ENCODE results near the gene RAB11FIP4. TPM values are rescaled to one million over a fixed set of nuclear protein-coding genes. Genes with fewer than 3 reads are reported as not detected.

Gene RAB11FIP4
- total and polyA plus RNA-seq, 12 donors: 0.48 to 3.8 (median 2.3) TPM

GRCh38 chr17:31581491-31581890 is 190.0 kb downstream of the RAB11FIP4 start:
- intact Hi-C loops (cut with DNase I): no loop called here
- Histone ChIP-seq H3K36me3 (replicated peaks in 1 of 2) (no peaks in the 10 kb centered on the region), H3K4me1 (replicated peaks in 1 of 2) (peaks cover 6 to 56% of the 10 kb centered on the region in 2 donors), H3K27me3 (no peaks in the 10 kb centered on the region), H3K27ac (peak overlapping the region; percentile 47 to 93 (median 57)), H3K9me3 (replicated peaks in 1 of 3) (no peaks in the 10 kb centered on the region), H3K4me3 (no peak overlapping the region)
- WGBS, 4 donors: 48 to 79% (median 75%) methylated on average over 4 of the region's 4 CpGs
- TF ChIP-seq POLR2A (IDR thresholded peaks at IDR 0.05): no peak
- no peak for TF ChIP-seq CTCF (IDR thresholded peaks at IDR 0.05)
- DNase-seq: peak in 4 of 7 donors; percentile 29 to 58 (median 40)

DNA sequence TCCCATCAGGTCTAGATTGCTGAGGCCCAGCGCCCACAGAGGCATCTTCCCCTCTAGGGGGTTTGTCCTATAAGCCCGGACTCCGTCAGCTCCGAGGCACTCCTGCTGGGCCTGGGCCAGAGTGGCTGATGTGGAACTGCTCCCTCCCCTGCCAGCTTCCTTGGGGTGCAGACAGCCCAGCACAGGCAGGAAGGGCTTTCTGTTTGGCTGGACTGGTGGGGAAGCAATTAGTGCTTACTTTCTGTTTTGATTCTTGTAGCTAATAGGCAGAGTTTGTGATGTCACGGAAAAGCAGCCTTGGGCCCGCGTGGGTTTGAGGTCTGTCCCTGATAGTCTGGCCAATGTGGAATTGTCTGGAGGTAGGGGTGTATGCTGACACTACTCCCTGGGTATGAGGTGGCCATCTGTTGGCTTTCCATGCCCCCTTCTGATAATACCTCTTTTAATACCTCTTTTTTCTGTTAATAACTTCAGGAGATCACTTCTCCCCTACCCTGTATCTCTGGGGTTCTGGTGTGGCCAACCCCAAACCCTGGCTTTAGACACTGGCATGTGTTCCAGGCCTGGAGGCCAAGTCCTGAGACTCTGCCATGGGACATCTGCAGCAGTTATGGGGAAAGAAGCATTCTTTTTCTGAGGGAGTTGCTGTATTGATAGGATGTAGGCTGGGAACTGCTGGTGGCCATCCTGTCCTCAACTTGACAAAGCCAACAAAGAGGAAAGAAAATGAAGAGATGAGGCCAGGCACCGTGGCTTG is 190.9 kb downstream of the RAB11FIP4 start:
- H3K36me3 ChIP-seq (replicated peaks in 1 of 2): no peaks in the 10 kb centered on the region
- peaks cover 6 to 56% of the 10 kb centered on the region in 2 donors for H3K4me1 ChIP-seq (replicated peaks in 1 of 2)
- H3K9me3 ChIP-seq (replicated peaks in 1 of 3): no peaks in the 10 kb centered on the region
- no peak overlapping the region for H3K4me3 ChIP-seq
- H3K27me3 ChIP-seq: no peaks in the 10 kb centered on the region
- peak; percentile 38 to 86 (median 63) for DNase-seq
- no peak for TF ChIP-seq CTCF (IDR thresholded peaks at IDR 0.05)
- no peak for TF ChIP-seq POLR2A (IDR thresholded peaks at IDR 0.05)
- intact Hi-C loops (cut with DNase I): no loop called here
- H3K27ac ChIP-seq: peak overlapping the region in 4 of 5 donors; percentile 48 to 93 (median 68)
- WGBS, 4 donors: 57 to 66% (median 59%) methylated on average over 7 to 8 of the region's 8 CpGs

- Histone ChIP-seq H3K36me3 (replicated peaks in 1 of 2) (no peaks in the 10 kb centered on the region), H3K27ac (no peak overlapping the region), H3K4me1 (replicated peaks in 1 of 2) (peaks cover 6 to 55% of the 10 kb centered on the region in 2 donors), H3K9me3 (replicated peaks in 1 of 3) (no peaks in the 10 kb centered on the region), H3K27me3 (no peaks in the 10 kb centered on the region), H3K4me3 (no peak overlapping the region)
- TF ChIP-seq CTCF (IDR thresholded peaks at IDR 0.05) (no peak), POLR2A (IDR thresholded peaks at IDR 0.05) (no peak)
- intact Hi-C loops (cut with DNase I): no loop called here
- DNase-seq: no peak
- WGBS, 4 donors: 35 to 52% (median 47%) methylated on average over 7 of the region's 7 CpGs
Observed at GRCh38 chr17:31583772-31584356, 192.4 kb downstream of the RAB11FIP4 start.

DNA sequence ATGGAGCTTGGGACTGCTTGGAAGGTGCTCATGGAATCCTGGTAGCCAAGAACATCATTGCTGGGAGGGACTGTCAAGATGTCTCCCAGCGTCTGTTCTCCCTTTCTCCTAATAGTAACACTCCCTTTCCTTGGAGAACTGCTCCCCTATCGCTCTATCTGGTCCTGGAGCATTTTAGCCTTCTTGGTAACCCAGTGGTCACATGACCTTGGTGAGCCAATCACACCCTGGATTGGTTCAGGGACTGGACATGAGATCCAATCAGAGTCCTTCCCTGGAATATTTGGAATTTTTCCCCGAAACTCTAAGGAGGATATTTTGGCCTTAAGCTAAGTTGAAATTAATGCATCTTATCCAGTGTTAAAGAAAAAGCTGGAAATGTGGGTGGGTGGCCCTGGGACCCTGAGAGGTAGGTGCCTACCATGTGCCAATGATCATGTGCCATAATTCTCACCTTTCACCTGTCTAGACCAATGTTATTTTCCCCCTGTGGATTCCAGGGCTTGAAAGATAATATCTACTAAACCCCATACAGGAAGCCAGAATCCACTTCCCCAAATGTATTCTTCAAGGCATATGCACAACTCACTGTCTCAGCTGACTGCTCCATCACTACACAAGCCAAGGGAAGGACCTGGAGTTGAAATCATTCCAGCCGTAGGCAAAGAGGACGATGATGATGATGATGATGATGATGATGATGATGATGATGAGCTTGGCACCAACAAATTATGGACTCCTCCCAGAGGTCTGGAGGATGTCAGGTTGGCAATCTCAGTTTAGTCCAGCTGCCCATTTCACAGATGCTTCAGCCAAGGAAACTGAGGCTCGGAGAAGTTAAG is 193.2 kb downstream of the RAB11FIP4 start:
- no peak overlapping the region for H3K4me3 ChIP-seq
- intact Hi-C loops (cut with DNase I): no loop called here
- TF ChIP-seq POLR2A (IDR thresholded peaks at IDR 0.05) (no peak), CTCF (IDR thresholded peaks at IDR 0.05) (no peak)
- H3K4me1 ChIP-seq (replicated peaks in 1 of 2): peaks cover 6 to 47% of the 10 kb centered on the region in 2 donors
- WGBS, 4 donors: 77 to 99% (median 88%) methylated on average over 5 to 6 of the region's 6 CpGs
- no peaks in the 10 kb centered on the region for H3K9me3 ChIP-seq (replicated peaks in 1 of 3)
- no peaks in the 10 kb centered on the region for H3K36me3 ChIP-seq (replicated peaks in 1 of 2)
- DNase-seq: no peak
- H3K27me3 ChIP-seq: no peaks in the 10 kb centered on the region
- no peak overlapping the region for H3K27ac ChIP-seq
